ENCODE measurements around the gene PTGER3.

DNA sequence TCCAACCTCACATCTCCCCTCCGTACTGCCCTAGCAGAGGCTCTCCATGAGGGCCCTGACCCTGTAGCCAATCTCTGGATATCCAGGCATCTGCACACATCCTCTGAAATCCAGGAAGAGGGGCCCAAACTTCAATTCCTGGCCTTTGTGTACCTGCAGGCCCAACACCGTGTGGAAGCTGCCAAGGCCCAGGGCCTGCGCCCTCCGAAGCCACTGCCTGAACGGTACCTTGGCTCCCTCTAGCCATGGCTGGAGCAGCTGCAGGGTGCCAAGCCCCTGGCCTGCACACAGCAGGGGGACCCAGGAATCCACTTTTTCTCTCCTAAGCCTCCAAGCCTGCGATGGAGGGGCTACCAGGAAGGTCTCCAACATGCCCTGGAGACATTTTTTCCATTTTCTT lies 84.2 kb downstream of the PTGER3 start:
- TF ChIP-seq, protein P1, sequence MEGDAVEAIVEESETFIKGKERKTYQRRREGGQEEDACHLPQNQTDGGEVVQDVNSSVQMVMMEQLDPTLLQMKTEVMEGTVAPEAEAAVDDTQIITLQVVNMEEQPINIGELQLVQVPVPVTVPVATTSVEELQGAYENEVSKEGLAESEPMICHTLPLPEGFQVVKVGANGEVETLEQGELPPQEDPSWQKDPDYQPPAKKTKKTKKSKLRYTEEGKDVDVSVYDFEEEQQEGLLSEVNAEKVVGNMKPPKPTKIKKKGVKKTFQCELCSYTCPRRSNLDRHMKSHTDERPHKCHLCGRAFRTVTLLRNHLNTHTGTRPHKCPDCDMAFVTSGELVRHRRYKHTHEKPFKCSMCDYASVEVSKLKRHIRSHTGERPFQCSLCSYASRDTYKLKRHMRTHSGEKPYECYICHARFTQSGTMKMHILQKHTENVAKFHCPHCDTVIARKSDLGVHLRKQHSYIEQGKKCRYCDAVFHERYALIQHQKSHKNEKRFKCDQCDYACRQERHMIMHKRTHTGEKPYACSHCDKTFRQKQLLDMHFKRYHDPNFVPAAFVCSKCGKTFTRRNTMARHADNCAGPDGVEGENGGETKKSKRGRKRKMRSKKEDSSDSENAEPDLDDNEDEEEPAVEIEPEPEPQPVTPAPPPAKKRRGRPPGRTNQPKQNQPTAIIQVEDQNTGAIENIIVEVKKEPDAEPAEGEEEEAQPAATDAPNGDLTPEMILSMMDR (IDR thresholded peaks at IDR 0.05), result no peak
- TF ChIP-seq POLR2A (IDR thresholded peaks at IDR 0.05), result no peak
